IMR-90 (cell line): ENCODE measurements around the gene OTOG. TPM values are rescaled to one million over a fixed set of nuclear protein-coding genes. Genes with fewer than 3 reads are reported as not detected.

ENCODE experiments used
- ATAC-seq: fragments of 200-7000 bp; cut with Tn5 transposase; 2 replicates; pipeline ENCODE4 v1.9.1; 2020; ENCODE audit warnings: low read depth, mild to moderate bottlenecking, moderate library complexity
- BruUV-seq: library from RNA; stranded (reverse); fragments of 400-500 nt; replicated peaks from 2 replicates; lab custom pipeline; 2021; lab: Mats Ljungman, UMichigan
- CTCF ChIA-PET: fragments of 300-600 bp; formaldehyde crosslinking; extraction: SDS; loops from one replicate; lab custom pipeline; 2021; ENCODE audit warnings: antibody characterized with exemption; lab: Yijun Ruan, JAX
- POLR2A ChIA-PET: fragments of 300-600 bp; sonication (Branson Sonifier 250); formaldehyde crosslinking; loops from one replicate; lab custom pipeline; 2022; ENCODE audit warnings: antibody characterized with exemption; ENCODE audit not compliant: unreplicated experiment; lab: Charles Lee
- DNase-seq: peaks from one replicate; pipeline ENCODE4 v3.0.0; 2013
- H2AFZ ChIP-seq: replicated peaks from 2 replicates; pipeline ENCODE3; 2013; ENCODE audit warnings: low read length, mild to moderate bottlenecking; ENCODE audit not compliant: poor library complexity
- H2AK5ac ChIP-seq: 2 replicates; pipeline ENCODE4 v1.6.1; 2013; ENCODE audit warnings: low read depth, low read length, inconsistent platforms
- H2AK9ac ChIP-seq: replicated peaks from 2 replicates; pipeline ENCODE3; 2013; ENCODE audit warnings: mild to moderate bottlenecking, low read depth, low read length, moderate library complexity; ENCODE audit not compliant: poor library complexity
- H2BK120ac ChIP-seq: 2 replicates; pipeline ENCODE4 v1.6.1; 2013; ENCODE audit warnings: low read depth, low read length, inconsistent platforms
- H2BK15ac ChIP-seq: 3 replicates; pipeline ENCODE4 v1.6.1; 2013; ENCODE audit warnings: low read depth, low read length, inconsistent platforms
- H2BK20ac ChIP-seq: 2 replicates; pipeline ENCODE4 v1.6.1; 2013; ENCODE audit warnings: low read depth, mild to moderate bottlenecking, inconsistent platforms, low read length, moderate library complexity
- H2BK5ac ChIP-seq: 2 replicates; pipeline ENCODE4 v1.6.1; 2013; ENCODE audit warnings: mild to moderate bottlenecking, low read depth, low read length, inconsistent platforms; ENCODE audit not compliant: poor library complexity, severe bottlenecking
- H3K14ac ChIP-seq: replicated peaks from 2 replicates; pipeline ENCODE4 v1.6.1; 2013; ENCODE audit warnings: low read depth, low read length, inconsistent platforms
- H3K18ac ChIP-seq: 2 replicates; pipeline ENCODE4 v1.6.1; 2013; ENCODE audit warnings: low read depth, low read length, control low read depth
- H3K23ac ChIP-seq: 2 replicates; pipeline ENCODE4 v1.6.1; 2013; ENCODE audit warnings: low read depth, low read length, inconsistent platforms
- H3K27ac ChIP-seq: 2 replicates; pipeline ENCODE4 v1.5.1; 2013; ENCODE audit warnings: mild to moderate bottlenecking, control low read depth, low read length; ENCODE audit not compliant: insufficient read depth
- H3K27me3 ChIP-seq: 2 replicates; pipeline ENCODE4 v1.6.1; 2013; ENCODE audit warnings: low read length; ENCODE audit not compliant: control insufficient read depth, insufficient read depth
- H3K36me3 ChIP-seq: 2 replicates; pipeline ENCODE4 v1.6.1; 2013; ENCODE audit warnings: low read length, mixed read lengths; ENCODE audit not compliant: control insufficient read depth, insufficient read depth
- H3K4ac ChIP-seq: 2 replicates; pipeline ENCODE4 v1.6.1; 2013; ENCODE audit warnings: low read depth, low read length, inconsistent platforms
- H3K4me1 ChIP-seq: 2 replicates; pipeline ENCODE4 v1.6.1; 2013; ENCODE audit warnings: low read length, mixed read lengths; ENCODE audit not compliant: control insufficient read depth, insufficient read depth
- H3K4me2 ChIP-seq: 2 replicates; pipeline ENCODE4 v1.6.1; 2013; ENCODE audit warnings: low read depth, mild to moderate bottlenecking, control low read depth, low read length, moderate library complexity
- H3K4me3 ChIP-seq: 2 replicates; pipeline ENCODE4 v1.5.1; 2013; ENCODE audit warnings: low read depth, mild to moderate bottlenecking, control low read depth, low read length, moderate library complexity; ENCODE audit not compliant: insufficient read depth
- H3K56ac ChIP-seq: 2 replicates; pipeline ENCODE4 v1.6.1; 2013; ENCODE audit warnings: low read length, inconsistent platforms; ENCODE audit not compliant: insufficient read depth; ENCODE audit errors: extremely low read depth
- H3K79me1 ChIP-seq, 2 experiments: 2 replicates each; pipeline ENCODE4 v1.6.1; 2013; ENCODE audit warnings: low read length in 2 of 2, inconsistent platforms in 1 of 2, low read depth in 1 of 2
- H3K9ac ChIP-seq: 2 replicates; pipeline ENCODE4 v1.6.1; 2013; ENCODE audit warnings: low read depth, low read length, control low read depth
- H3K9me1 ChIP-seq: 2 replicates; pipeline ENCODE4 v1.6.1; 2013; ENCODE audit warnings: low read length, inconsistent platforms; ENCODE audit not compliant: insufficient read depth
- H3K9me3 ChIP-seq: 2 replicates; pipeline ENCODE4 v1.6.1; 2013; ENCODE audit warnings: low read length; ENCODE audit not compliant: control insufficient read depth, insufficient read depth
- H4K20me1 ChIP-seq: 2 replicates; pipeline ENCODE4 v1.6.1; 2013; ENCODE audit warnings: low read length, inconsistent platforms; ENCODE audit not compliant: insufficient read depth
- H4K5ac ChIP-seq: 2 replicates; pipeline ENCODE4 v1.6.1; 2013; ENCODE audit warnings: mild to moderate bottlenecking, low read depth, low read length, control low read depth
- H4K8ac ChIP-seq, 2 experiments: 2 replicates each; pipeline ENCODE4 v1.6.1; 2013; ENCODE audit warnings: low read depth in 2 of 2, low read length in 2 of 2, control low read depth in 1 of 2, inconsistent platforms in 1 of 2
- H4K91ac ChIP-seq: 2 replicates; pipeline ENCODE4 v1.6.1; 2013; ENCODE audit warnings: low read depth, low read length, inconsistent platforms; ENCODE audit not compliant: insufficient read depth
- BHLHE40 ChIP-seq: fragments of 150-350 bp; IDR thresholded peaks from 2 replicates; pipeline ENCODE4 v1.6.1; 2016; ENCODE audit warnings: mild to moderate bottlenecking, low read depth, low read length
- CEBPB ChIP-seq: IDR thresholded peaks from 2 replicates; pipeline ENCODE4 v1.6.1; 2012; ENCODE audit warnings: low read depth, low read length, improper control_type of control experiment
- CHD1 ChIP-seq: IDR thresholded peaks from 2 replicates; pipeline ENCODE4 v1.6.1; 2012; ENCODE audit warnings: low read depth, low read length, improper control_type of control experiment
- CTCF ChIP-seq: conservative IDR thresholded peaks from 2 replicates; pipeline ENCODE4 v1.5.1; 2012; ENCODE audit warnings: mild to moderate bottlenecking, low read depth, low read length, improper control_type of control experiment
- ELK1 ChIP-seq: fragments of 150-350 bp; IDR thresholded peaks from 2 replicates; pipeline ENCODE4 v1.6.1; 2016; ENCODE audit warnings: low read depth, mild to moderate bottlenecking, low read length, moderate library complexity, borderline replicate concordance
- FOS ChIP-seq: fragments of 150-350 bp; IDR thresholded peaks from 2 replicates; pipeline ENCODE4 v1.6.1; 2016; ENCODE audit warnings: low read depth, low read length
- MAFK ChIP-seq: IDR thresholded peaks from 2 replicates; pipeline ENCODE4 v1.6.1; 2012; ENCODE audit warnings: low read depth, low read length, improper control_type of control experiment
- MAZ ChIP-seq: IDR thresholded peaks from 2 replicates; pipeline ENCODE4 v1.6.1; 2012; ENCODE audit warnings: low read depth, mild to moderate bottlenecking, low read length, improper control_type of control experiment, moderate library complexity, borderline replicate concordance
- MXI1 ChIP-seq: IDR thresholded peaks from 2 replicates; pipeline ENCODE4 v1.6.1; 2012; ENCODE audit warnings: low read depth, mild to moderate bottlenecking, low read length, moderate library complexity, borderline replicate concordance
- NFE2L2 ChIP-seq: fragments of 150-350 bp; IDR thresholded peaks from 2 replicates; pipeline ENCODE4 v1.6.1; 2016; ENCODE audit warnings: low read depth, mild to moderate bottlenecking, low read length
- POLR2A ChIP-seq: IDR thresholded peaks from 2 replicates; pipeline ENCODE4 v1.6.1; 2012; ENCODE audit warnings: mild to moderate bottlenecking, low read depth, low read length
- RAD21 ChIP-seq: IDR thresholded peaks from 2 replicates; pipeline ENCODE4 v1.6.1; 2012; ENCODE audit warnings: low read length, improper control_type of control experiment
- RCOR1 ChIP-seq: IDR thresholded peaks from 2 replicates; pipeline ENCODE4 v1.6.1; 2012; ENCODE audit warnings: mild to moderate bottlenecking, low read length, improper control_type of control experiment; ENCODE audit not compliant: insufficient replicate concordance
- RFX5 ChIP-seq: IDR thresholded peaks from 2 replicates; pipeline ENCODE4 v1.8.0; 2012; ENCODE audit warnings: low read depth, mild to moderate bottlenecking, low read length, moderate library complexity
- SMC3 ChIP-seq: fragments of 150-350 bp; IDR thresholded peaks from 2 replicates; pipeline ENCODE4 v1.6.1; 2016; ENCODE audit warnings: low read depth, mild to moderate bottlenecking, antibody characterized with exemption, low read length, moderate library complexity
- USF2 ChIP-seq: fragments of 150-350 bp; IDR thresholded peaks from 2 replicates; pipeline ENCODE4 v1.6.1; 2017; ENCODE audit warnings: mild to moderate bottlenecking, antibody characterized with exemption, low read length, low read depth
- WGBS, 2 experiments: methylation state at CpG; one replicate each; pipeline versions ENCODE4 v1.1.5 to v1.1.7; 2013; ENCODE audit warnings: missing lambda C conversion rate in 2 of 2; ENCODE audit not compliant: insufficient read length in 1 of 2; ENCODE audit errors: extremely low coverage in 2 of 2; 5-methylcytosine and 5-hydroxymethylcytosine counted together
- dilution Hi-C: fragments of 300-500 bp; cut with HindIII; formaldehyde crosslinking; loops from one replicate; pipeline ENCODE4 v1.14.3; 2018; ENCODE audit warnings: low sequenced_read_pairs; ENCODE audit not compliant: unreplicated experiment
- in situ Hi-C: fragments of 300-500 bp; cut with MboI; formaldehyde crosslinking; loops from 3 replicates; pipeline ENCODE4 v1.14.3; 2019; ENCODE audit warnings: low sequenced_read_pairs, inconsistent platforms, mixed read lengths
- intact Hi-C: fragments of 100-400 bp; cut with micrococcal nuclease; formaldehyde crosslinking; loops from 2 replicates; pipeline ENCODE4 v1.10.0; 2022
- polyA plus RNA-seq, 3 experiments: library from polyadenylated mRNA; depleted of rRNA; stranded (reverse); fragments of >200 nt; gene quantifications; 2 replicates each; pipeline ENCODE4 v1.2.3, GENCODE V29; 2012; ENCODE audit warnings: low replicate concordance in 1 of 3
- total RNA-seq: library from RNA; depleted of rRNA; stranded (reverse); fragments of >200 nt; gene quantifications from 2 replicates; pipeline ENCODE4 v1.2.3, GENCODE V29; 2012

Gene OTOG
- total and polyA plus RNA-seq, 2 of the 4 experiments (the other 2 are of a cell fraction): not detected

- ChIA-PET CTCF (no interaction called here), POLR2A (no interaction called here)
- no peak overlapping the region for H3K23ac ChIP-seq
- H2AK9ac ChIP-seq: no peak overlapping the region
- no peak overlapping the region for H2AK5ac ChIP-seq
- dilution Hi-C loops (no loop called here), intact Hi-C loops (no loop called here), in situ Hi-C loops (no loop called here)
- no peak overlapping the region for H3K4me2 ChIP-seq
- no peak overlapping the region for H3K4ac ChIP-seq
- H3K9me1 ChIP-seq: no peaks in the 10 kb centered on the region
- no peaks in the 10 kb centered on the region for H3K36me3 ChIP-seq
- BruUV-seq: no TSS peak
- no peak overlapping the region for H4K8ac ChIP-seq
- no CpG with 5 or more reads among the region's 4 CpGs for WGBS, 2 experiments
- no peak overlapping the region for H3K27ac ChIP-seq
- no peak overlapping the region for H3K9ac ChIP-seq
- no peak overlapping the region for H2BK120ac ChIP-seq
- H3K27me3 ChIP-seq: peaks cover 1% of the 10 kb centered on the region; the same call in 1 of the 2 replicates
- no peak overlapping the region for H2BK20ac ChIP-seq
- no peaks in the 10 kb centered on the region for H3K4me1 ChIP-seq
- no peaks in the 10 kb centered on the region for H4K20me1 ChIP-seq
- no peak overlapping the region for H3K56ac ChIP-seq
- H3K14ac ChIP-seq: no peak overlapping the region
- H2AFZ ChIP-seq: no peak overlapping the region
- no peaks in the 10 kb centered on the region for H3K9me3 ChIP-seq
- H2BK5ac ChIP-seq: no peak overlapping the region
- no peak overlapping the region for H3K18ac ChIP-seq
- DNase-seq (no peak), ATAC-seq (no peak)
- no peak for TF ChIP-seq POLR2A
- no peak for TF ChIP-seq NFE2L2
- no peak for TF ChIP-seq CEBPB
- no peak for TF ChIP-seq MXI1
- no peak for TF ChIP-seq CHD1
- TF ChIP-seq FOS: no peak
- no peak for TF ChIP-seq RFX5
- no peak for TF ChIP-seq USF2
- TF ChIP-seq RCOR1: no peak
- TF ChIP-seq SMC3: no peak
- no peak for TF ChIP-seq CTCF
- TF ChIP-seq ELK1: no peak
- TF ChIP-seq MAZ: no peak
- TF ChIP-seq BHLHE40: no peak
- TF ChIP-seq MAFK: no peak
- no peak for TF ChIP-seq RAD21
- H2BK15ac ChIP-seq: no peak overlapping the region
- no peak overlapping the region for H3K4me3 ChIP-seq
- H4K91ac ChIP-seq: no peak overlapping the region
- no peak overlapping the region for H4K5ac ChIP-seq
- H3K79me1 ChIP-seq: no peaks in the 10 kb centered on the region
Observed at GRCh38 chr11:17581732-17582053, 34.6 kb downstream of the OTOG start.
